ENCODE measurements around the gene GART.
A peak's percentile ranks its signal among the peaks of the same experiment; 100 is the strongest.
"Not testable (repeated sequence)": the region's sequence is repeated elsewhere in the genome, so short reads cannot be mapped to it uniquely, and the experiment has no call there.

Gene GART

DNA sequence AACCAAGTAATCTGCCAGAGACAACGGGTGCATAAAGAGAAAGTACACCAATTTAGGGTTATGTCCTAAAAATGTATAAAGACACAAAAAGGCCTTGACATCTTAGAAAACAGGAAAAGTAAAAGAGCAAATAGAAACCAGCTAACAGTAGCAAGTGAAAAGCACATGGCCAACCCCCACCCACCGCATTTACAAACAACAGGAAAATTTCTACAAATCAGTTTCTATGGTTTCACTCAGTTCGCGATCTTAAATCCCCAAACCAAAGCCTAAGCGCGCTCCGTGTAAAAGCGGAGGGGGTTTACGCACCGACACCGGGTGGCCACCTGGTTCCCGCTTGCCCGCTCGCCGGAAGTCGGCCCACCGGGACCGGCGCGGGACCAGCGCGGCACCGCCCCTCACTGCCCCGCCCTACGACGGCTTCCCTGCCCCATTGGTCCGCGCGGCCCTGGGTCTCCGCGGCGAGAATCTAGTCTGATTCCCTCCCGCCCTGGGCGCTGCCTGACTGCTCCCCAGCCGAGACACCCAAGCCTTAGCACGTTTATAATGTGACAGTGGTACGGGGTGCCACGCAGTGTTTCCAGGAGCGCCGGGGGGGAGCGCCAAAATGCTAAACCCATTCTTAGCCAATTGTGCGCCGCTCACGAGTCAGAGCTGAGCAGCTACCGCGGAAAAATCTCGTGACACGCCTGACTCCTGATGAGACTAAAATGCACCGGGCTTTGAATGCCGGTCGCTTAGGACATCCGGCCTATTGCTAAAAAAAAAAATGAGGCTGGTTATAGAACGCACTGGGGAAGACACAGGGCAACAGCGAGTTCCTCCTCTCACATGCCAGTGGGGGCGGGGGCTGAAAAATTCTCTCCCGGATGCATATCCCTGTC, at the start of gene GART:
Gene GART, minus strand, starts transcription at position 362 of the 884 bp plus-strand sequence. CDS start 2,802 bp downstream, outside the sequence.
- peak; percentile 90 for DNase-seq (ENCODE audit: low read depth)

DNA sequence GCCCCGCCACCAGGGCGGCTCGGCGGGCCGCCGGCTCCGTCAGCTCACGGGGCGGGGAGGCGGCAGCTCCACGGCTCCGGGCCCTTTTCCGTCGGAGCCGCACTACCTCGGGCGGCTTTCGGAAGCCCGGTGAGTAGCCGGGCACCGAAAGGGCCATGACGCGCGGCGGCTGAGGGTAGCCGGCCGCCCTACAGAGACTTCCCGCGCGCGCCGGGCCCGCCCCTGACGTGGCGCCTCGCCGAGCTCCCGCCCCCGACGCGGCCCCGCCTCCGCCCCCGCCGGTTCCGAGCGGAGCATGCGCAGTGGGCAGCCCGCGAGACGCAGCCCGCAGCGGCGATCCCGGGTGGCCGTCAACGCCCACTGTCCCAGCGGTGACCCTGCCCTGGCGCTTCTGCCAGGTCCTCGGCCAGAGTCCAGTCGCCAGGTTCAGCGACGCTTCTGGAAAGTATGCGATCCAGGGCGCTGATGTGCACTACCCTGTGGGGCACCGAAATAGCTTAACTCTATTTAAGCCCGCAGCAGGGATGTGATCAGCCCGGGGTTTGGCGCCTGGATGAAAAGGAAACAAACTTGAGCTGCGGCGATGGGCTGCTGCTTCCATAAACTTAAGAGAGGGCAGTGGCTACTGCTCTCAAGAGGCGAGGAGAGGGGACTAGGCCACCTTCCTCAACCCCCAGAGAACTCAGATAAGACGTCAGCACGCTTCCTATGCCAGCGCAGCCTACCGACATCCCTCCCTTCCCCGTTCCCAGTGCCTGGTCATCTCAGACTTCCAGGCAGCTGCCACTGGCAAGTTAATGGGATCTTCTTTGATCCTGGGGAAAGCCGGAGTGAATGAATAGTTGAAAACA, 46.8 kb upstream of the GART start, which contains the start of gene DONSON:
Gene DONSON, minus strand, starts transcription at position 200 of the 851 bp plus-strand sequence. Its CDS starts 43 bp downstream, at position 157.
- peak; percentile 86 for DNase-seq (ENCODE audit: low read depth)

DNA sequence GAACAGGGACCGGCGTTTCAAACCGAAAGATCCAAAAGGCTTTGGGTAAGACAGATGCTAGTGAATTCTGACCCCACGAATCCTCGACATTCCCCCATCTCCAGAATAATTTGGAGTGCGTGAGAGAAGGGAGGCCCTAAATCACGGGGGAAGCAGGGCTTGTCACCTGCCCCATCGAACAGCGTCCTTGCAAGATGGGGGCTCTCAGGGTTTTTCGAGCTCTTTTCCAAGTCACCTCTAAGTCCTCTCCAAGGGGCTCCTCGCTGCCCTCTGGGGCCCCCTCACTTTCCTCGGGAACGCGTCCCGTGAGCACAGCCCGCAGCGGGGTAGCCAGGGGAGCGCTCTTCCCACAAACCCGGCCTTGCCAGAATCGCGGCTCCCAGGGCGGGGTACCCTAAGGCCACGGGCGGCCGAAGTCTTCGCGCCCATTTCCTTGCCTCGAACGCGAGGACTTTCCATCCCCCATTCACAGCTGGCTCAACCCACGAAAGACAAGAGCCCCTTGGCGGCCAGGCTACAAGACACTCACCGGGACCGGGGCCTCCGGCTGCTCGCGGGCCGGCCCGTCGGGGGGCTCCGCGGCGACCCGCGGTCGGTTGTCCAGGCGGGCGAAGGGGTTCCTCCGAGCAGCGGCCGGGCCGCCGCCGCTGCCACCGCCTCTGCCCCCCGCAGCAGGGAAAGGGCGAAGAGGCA, 46.0 kb upstream of the GART start:
- DNase-seq (ENCODE audit: low read depth), result peak; percentile 62

DNA sequence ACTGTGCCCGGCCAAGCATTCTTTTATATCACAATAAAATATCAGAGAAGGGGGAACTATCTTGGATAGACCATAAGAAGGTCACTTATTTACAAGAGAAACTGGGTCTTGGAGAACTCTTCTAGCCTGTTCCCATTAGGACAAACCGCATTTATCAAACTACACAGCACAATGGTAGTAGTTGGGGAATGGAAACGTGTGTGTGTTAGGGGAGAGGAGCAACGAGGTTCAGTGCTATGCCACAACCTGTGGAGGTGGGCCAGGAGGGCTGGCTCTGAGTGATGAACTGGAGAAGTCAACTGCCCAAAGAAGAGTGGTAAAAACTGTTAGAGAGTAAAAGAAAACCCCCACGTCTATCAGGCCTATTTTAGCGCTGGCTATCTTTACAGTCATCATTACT, 45.0 kb upstream of the GART start:
- no peak for DNase-seq (ENCODE audit: low read depth)

DNA sequence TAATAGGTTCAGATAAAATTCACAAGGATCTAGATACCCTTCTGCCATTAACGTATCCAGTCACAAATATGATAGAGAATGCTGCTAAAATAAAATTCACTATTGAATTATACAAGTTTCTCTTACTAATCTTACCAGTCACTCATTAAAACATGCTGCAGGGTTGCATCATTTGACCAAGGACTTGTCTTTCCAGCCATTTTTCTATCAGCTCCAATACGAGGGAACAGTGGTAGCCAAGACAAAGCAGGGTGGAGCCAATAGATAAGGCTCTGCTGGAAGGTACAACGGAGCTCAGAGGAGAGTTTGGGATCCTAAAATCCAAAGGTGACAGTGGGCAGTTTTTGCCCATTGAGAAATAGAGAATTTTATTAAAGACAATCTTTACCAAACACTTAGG, 42.5 kb upstream of the GART start:
- DNase-seq (ENCODE audit: low read depth), result no peak

DNA sequence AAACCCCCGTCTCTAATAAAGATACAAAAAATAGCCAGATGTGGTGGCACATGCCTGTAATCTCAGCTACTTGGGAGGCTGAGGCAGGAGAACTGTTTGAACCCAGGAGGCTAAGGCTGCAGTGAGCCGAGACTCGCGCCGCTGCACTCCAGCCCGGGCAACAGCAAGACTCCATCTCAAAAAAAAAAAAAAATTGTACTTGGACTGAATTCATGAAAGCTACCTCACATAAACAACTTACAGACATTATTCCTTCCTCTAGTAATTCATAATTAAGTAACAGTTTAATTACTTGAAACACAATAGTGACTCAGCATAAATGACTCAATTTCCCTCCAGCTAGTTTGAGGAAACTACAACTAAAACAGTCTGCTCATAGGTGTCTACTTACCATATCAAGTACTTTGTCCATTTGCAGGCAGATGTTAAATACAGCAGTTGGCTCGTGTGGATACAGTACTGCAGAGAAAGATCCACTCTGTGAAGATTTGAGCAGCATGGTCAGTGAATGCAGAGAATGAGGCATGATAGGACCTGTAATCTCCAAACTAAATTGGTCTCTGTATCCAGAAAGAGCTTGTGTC, 37.1 kb upstream of the GART start:
- DNase-seq (ENCODE audit: low read depth), result peak; percentile 72

DNA sequence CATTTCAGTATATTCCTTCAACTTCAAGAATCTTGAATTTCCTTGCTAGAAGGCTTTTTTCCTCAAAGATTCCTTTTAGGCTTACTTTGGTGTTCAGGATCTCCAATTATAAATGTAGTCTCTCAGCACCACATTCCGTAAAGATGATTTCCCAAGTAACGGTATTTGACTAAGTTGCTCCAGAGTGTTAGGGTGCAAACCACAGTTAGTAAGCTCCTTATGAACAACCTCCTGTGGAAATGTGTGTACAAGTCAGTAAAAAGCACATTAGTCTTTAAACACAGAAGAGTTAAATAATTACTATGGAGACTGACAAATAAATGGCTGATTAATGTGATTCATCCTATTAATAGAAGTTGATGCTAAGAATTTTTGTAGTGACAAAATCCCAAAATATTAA, 36.3 kb upstream of the GART start:
- peak; percentile 68 for DNase-seq (ENCODE audit: low read depth)

DNA sequence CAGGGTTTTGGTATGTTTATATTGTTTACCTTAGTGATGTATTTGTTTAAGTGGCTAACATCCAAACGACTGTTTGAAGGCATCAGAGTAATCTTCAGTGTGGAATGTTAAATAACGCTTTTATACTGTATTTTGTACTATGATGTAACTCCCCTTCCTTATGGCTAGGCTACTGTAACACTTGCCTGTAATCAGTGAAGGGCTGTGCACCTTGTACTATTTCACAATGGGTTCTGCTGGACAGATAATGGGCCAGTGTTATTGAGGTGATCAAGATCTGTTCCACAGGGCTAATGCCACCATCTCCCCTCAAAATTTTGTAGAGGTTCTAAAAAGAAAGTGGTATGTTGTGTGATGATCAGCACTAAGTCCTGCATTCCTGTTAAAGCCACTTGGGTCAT, 34.8 kb upstream of the GART start:
- not testable (repeated sequence) for DNase-seq (ENCODE audit: low read depth)

DNA sequence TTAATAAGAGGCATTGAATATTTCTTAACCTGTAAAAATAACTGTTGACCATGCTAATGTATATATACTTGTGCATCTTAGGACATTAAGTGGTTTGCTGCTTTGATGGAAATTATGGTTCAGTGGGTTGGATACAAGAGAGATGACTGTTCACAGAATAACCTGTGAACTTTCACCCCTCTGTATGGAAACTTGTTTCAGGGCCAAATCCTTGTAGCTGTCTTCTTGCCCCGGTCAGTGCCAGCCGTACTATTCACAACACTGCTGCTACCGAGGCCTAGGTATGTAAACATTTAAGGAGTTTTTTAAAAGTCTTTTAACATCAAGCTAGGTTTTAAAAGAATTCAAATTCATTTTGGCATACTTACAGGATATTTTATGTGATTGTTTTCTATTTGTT, 30.4 kb upstream of the GART start:
- no peak for DNase-seq (ENCODE audit: low read depth)

DNA sequence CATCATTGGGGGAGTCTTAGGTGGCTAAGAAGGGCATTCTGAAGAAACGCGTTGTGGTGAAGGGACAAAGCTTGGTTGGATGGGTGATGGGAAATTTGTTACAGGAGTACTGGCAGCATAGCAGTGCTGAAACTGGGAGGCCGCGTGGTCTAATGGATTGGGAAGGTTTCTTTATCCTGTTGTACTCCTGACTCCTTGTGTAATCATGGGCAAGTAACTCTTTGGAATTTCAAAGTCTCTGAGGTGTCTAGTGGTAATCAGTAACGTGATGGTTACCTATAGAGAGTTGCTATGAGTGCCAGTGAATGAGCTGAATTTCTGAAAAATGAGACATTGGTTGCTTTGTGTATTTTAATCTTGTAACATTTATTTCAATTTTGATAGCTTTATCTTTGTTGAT, 28.1 kb upstream of the GART start:
- no peak for DNase-seq (ENCODE audit: low read depth)

DNA sequence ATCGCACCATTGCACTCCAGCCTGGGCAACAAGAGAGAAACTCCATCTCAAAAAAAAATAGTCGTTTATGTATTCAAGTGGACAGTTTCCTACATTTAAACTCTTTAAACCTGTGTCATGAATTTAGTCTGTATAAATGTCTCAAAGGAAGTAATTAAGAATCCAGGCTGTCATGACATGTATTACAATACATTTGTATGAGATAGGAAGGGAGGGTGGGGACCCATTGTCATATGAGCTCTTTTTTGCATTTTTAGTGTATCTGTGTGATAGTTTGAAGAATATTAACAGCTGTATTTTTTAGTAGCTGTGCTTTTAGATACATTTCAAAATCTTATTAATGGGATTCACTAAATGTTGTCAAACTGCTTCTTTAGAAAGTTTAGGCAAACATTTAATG, 26.5 kb upstream of the GART start:
- DNase-seq (ENCODE audit: low read depth), result no peak

DNA sequence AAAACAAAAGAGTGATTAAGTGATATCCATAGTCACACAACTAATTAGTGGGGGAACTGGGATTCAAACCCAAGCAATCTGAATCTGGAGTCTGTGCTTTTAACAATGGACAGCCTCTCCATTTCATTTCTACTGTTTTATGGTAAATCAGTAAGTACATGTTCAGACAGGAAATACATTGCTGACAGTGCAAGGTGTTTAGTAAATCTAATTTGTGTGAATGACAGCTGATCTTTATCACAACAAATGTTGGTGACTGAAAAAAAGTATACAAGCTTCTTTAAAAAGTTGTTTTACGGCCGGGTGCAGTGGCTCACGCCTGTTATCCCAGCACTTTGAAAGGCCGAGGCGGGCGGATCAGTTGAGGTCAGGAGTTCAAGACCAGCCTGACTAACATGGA, 26.0 kb upstream of the GART start:
- no peak for DNase-seq (ENCODE audit: low read depth)

DNA sequence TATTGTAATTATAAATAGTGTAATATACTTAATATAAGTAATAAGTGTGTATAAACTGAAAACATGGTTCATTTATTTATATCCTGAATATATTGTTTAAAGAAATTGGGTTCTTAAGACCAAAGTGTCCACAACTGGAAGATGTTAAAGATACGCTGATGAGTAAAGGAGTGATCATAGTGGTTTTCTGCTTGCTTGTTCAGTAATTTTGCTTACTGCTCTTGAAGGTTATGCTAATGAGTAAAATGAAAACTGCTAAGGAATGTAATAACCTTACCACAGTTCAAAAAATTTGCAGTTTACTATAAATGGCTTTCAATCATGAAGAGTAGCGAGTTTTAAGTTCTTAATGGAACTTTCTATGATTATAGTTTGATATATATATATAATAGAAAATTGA, 24.6 kb upstream of the GART start:
- peak; percentile 38 for DNase-seq (ENCODE audit: low read depth)

DNA sequence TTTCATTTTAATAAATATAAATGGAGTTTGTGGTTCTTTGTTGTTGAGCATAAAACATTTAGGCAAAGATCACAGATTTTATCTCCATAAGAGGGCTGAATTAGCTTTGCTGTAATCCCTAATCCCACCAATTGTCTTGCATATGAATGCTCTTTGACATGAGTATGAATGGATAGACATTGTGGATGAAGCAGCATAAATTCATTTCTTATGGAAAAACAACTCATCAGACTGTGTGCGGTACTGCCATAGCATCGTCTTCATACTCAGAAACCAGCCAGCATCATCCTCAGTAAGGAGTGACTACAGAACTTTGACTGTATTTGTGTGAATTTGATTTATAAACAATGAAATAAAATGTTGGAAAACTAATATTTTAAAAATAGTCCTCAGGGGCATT, 20.5 kb upstream of the GART start:
- no peak for DNase-seq (ENCODE audit: low read depth)

DNA sequence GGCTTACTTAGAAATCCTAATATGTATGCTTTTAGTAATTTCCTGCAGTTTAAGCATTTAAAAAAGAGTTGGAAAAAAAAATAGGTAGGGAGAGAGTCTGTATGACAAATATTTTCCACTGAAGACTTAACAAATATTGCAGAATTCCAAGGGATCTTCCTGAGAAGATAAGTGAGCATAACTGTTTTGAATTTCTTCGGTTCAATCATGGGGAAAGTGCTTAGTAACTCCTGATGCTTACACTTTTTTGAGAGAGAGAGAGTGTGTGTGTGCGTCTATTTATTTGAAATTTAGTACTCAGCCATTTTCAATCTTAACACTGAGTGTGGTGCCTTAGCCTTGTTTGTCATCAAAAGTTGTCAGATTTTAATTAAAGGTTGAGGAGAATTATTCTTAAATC, 19.5 kb upstream of the GART start:
- no peak for DNase-seq (ENCODE audit: low read depth)

DNA sequence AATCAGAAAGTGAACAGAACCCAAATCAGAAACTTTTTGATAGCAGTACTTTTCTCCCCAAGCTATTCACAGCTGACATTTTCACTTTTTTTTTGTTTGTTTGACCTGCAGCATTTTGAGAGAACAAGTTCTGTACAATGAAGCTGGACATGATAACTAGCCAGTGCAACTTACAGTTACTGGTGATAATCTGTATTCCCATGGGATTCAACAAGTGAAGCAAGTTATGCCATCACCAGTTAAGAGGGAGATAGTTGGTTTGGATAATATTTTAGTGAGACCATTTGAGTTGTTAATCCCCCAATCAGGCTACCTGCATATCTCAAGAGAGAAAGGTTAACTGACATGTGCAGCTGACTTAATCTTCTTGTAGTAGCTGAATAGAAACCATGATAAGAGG, 19.0 kb upstream of the GART start:
- no peak for DNase-seq (ENCODE audit: low read depth)

DNA sequence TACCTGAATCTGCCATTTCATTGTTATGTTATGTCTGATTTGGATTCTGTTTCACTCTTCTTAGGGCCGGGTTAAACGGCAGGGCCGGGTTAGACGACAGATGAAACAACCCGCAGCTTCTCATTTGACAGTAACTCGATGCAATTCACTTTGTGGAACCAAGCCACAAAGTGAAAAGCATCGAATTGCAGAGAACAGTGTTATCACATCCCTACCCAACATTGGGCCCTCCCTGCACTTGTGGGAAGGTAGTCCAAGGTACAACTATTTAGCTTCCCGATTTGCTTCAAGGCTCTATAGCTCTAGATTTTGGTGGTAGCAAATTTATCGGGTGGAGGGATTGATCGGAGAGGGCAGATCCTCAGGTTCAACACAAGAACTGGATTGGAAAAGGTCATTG, 17.9 kb upstream of the GART start:
- DNase-seq (ENCODE audit: low read depth), result no peak

DNA sequence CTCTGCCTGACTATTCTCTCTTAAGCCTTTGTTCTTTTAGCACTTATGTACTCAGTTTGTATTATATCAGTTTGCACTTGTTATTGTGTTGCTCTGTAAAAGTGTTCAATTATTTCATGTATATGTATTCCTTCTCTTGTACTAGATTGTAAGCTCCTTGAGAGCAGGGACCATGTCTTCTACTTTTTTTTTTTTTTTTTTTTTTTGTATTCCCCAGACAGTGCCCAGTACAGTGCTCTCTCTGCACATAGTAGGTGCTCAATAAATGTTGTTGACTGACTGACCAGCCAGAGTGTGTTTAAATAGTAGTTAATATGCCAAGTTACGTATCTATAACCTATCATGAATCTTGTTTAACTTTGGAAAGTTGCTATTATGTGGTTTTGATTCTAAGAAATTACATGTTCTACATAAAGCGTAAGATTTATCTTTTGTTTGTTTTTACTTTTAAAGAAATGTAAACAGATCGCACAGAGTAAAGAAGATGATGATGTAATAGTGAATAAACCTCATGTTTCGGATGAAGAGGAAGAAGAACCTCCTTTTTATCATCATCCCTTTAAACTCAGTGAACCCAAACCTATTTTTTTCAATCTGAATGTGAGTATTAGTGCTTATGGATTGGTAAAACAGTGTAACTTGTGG, 17.0 kb upstream of the GART start:
- DNase-seq (ENCODE audit: low read depth), result no peak

DNA sequence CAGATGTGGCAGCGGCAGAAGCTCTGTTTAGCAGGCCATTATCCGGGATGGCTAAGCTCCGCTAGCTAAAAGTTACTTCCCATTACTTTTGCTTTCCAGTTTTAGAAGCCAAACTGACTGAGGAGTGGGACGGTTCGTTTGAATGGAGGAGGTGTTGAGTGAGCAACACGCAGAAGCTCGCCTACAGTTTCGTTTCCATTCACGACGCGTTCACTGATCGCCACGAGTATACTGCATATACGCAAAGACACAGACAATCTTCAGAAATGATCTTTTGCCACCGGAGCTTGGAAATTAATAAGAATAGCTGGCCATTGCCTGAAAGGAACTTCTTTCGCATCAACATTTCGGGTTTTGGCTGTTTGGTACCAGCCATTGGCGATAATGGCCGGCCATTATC, 15.5 kb upstream of the GART start:
- no peak for DNase-seq (ENCODE audit: low read depth)

DNA sequence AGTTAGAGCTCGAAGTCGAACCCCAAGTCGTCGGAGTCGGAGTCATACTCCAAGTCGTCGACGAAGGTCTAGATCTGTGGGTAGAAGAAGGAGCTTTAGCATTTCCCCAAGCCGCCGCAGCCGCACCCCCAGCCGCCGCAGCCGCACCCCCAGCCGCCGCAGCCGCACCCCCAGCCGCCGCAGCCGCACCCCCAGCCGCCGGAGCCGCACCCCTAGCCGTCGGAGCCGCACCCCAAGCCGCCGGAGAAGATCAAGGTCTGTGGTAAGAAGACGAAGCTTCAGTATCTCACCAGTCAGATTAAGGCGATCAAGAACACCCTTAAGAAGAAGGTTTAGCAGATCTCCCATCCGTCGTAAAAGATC, 13.0 kb upstream of the GART start:
- DNase-seq (ENCODE audit: low read depth), result no peak

DNA sequence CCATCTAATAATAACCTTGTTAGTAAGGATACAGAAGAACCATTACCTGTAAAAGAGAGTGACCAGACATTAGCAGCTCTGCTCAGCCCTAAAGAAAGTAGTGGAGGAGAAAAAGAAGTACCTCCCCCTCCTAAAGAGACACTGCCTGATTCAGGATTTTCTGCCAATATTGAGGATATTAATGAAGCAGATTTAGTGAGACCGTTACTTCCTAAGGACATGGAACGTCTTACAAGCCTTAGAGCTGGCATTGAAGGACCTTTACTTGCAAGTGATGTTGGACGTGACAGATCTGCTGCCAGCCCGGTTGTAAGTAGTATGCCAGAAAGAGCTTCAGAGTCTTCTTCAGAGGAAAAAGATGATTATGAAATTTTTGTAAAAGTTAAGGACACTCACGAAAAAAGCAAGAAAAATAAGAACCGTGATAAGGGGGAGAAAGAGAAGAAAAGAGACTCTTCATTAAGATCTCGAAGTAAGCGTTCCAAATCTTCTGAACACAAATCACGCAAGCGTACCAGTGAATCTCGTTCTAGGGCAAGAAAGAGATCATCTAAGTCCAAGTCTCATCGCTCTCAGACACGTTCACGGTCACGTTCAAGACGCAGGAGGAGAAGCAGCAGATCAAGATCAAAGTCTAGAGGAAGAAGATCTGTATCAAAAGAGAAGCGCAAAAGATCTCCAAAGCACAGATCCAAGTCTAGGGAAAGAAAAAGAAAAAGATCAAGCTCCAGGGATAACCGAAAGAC, 12.5 kb upstream of the GART start:
- no peak for DNase-seq (ENCODE audit: low read depth)

Data from ELR (cell line).